ENCODE data around the gene FPGS.

- TF ChIP-seq CTCF (IDR thresholded peaks at IDR 0.05) (no peak), POLR2A (IDR thresholded peaks at IDR 0.05) (no peak)
These were observed 25.8 kb upstream of the FPGS start for GRCh38 chr9:127776924-127777289.
